DMS79 (cell line): ENCODE measurements around the gene PARVA.
A peak's percentile ranks its signal among the peaks of the same experiment; 100 is the strongest.

Experiments
- DNase-seq: peaks from one replicate; lab custom pipeline; 2025; lab: John Stamatoyannopoulos, UW

PARVA gene

GRCh38 chr11:12403122-12403996 lies 26.0 kb downstream of the PARVA start:
- no peak for DNase-seq

GRCh38 chr11:12403997-12404350 lies 26.6 kb downstream of the PARVA start:
- no peak for DNase-seq

GRCh38 chr11:12404436-12404835 lies 27.1 kb downstream of the PARVA start:
- no peak for DNase-seq

GRCh38 chr11:12408156-12408770 lies 30.9 kb downstream of the PARVA start:
- no peak for DNase-seq

- no peak for DNase-seq
Measured at GRCh38 chr11:12409621-12410005, 32.2 kb downstream of the PARVA start.

- no peak for DNase-seq
Measured at GRCh38 chr11:12410006-12410728, 32.8 kb downstream of the PARVA start.

- DNase-seq: no peak
Measured at GRCh38 chr11:12411393-12411792, 34.0 kb downstream of the PARVA start.

- peak; percentile 31 for DNase-seq
Measured at GRCh38 chr11:12411806-12412727, 34.7 kb downstream of the PARVA start.

GRCh38 chr11:12413141-12414052 lies 36.0 kb downstream of the PARVA start:
- DNase-seq: no peak

GRCh38 chr11:12414611-12415010 lies 37.2 kb downstream of the PARVA start:
- no peak for DNase-seq

GRCh38 chr11:12415342-12415966 lies 38.1 kb downstream of the PARVA start:
- no peak for DNase-seq

- DNase-seq: no peak
Measured at GRCh38 chr11:12416552-12416951, 39.2 kb downstream of the PARVA start.

- DNase-seq: no peak
Measured at GRCh38 chr11:12417691-12418611, 40.6 kb downstream of the PARVA start.

GRCh38 chr11:12420040-12420439 lies 42.7 kb downstream of the PARVA start:
- no peak for DNase-seq

- DNase-seq: no peak
Measured at GRCh38 chr11:12420706-12421105, 43.3 kb downstream of the PARVA start.

- DNase-seq: no peak
Measured at GRCh38 chr11:12421386-12421785, 44.0 kb downstream of the PARVA start.

GRCh38 chr11:12426176-12426575 lies 48.8 kb downstream of the PARVA start:
- DNase-seq: no peak

- DNase-seq: no peak
Measured at GRCh38 chr11:12429155-12429554, 51.8 kb downstream of the PARVA start.

GRCh38 chr11:12430351-12430750 lies 53.0 kb downstream of the PARVA start:
- DNase-seq: no peak
